SK-N-SH (cell line): ENCODE results near the gene S100A9. TPM values are rescaled to one million over a fixed set of nuclear protein-coding genes. Genes with fewer than 3 reads are reported as not detected.

Experiments used
- CTCF ChIA-PET: fragments of 300-600, 350-600 bp; formaldehyde crosslinking; extraction: SDS; loops from one replicate; lab custom pipeline; 2021; lab: Yijun Ruan, JAX
- POLR2A ChIA-PET: fragments of 350-600 bp; sonication (Branson Sonifier 250); formaldehyde crosslinking; extraction: SDS; loops from one replicate; lab custom pipeline; 2020; ENCODE audit warnings: antibody characterized with exemption, inconsistent platforms; lab: Yijun Ruan, JAX
- DNase-seq: peaks from one replicate; pipeline ENCODE4 v3.0.0; 2012
- H2AFZ ChIP-seq: fragments of 200-600 bp; sonication (generic); 2 replicates; pipeline ENCODE4 v1.8.1; 2016; ENCODE audit warnings: antibody characterized with exemption, mild to moderate bottlenecking, low read depth
- H3F3A ChIP-seq: fragments of 200-600 bp; sonication (generic); replicated peaks from 2 replicates; pipeline ENCODE3; 2016; ENCODE audit warnings: antibody characterized with exemption, mild to moderate bottlenecking; ENCODE audit not compliant: insufficient read depth
- H3K27ac ChIP-seq, 2 experiments: fragments of 200-500 bp in 1 of 2; fragments of 200-600 bp in 1 of 2; sonication (Bioruptor generic) in 1 of 2; sonication (generic), shearing (Covaris generic) in 1 of 2; 2 replicates each; pipeline versions ENCODE4 v1.5.1 to v1.6.1; 2014 to 2016; ENCODE audit warnings: low read depth in 2 of 2, inconsistent platforms in 1 of 2, low read length in 1 of 2, mild to moderate bottlenecking in 1 of 2, mixed read lengths in 1 of 2
- H3K27me3 ChIP-seq: fragments of 200-600 bp; sonication (generic), shearing (Covaris generic); 2 replicates; pipeline ENCODE4 v1.6.1; 2016; ENCODE audit warnings: mixed run types; ENCODE audit not compliant: insufficient read depth
- H3K36me3 ChIP-seq, 2 experiments: fragments of 200-500 bp in 1 of 2; fragments of 200-600 bp in 1 of 2; sonication (Bioruptor generic) in 1 of 2; sonication (generic) in 1 of 2; replicated peaks in 1 of 2; 2 replicates each; pipeline versions ENCODE3 to v1.5.1; 2014 to 2016; ENCODE audit warnings: low read length in 1 of 2, mild to moderate bottlenecking in 1 of 2; ENCODE audit not compliant: insufficient read depth in 2 of 2, control insufficient read depth in 1 of 2
- H3K4me1 ChIP-seq, 2 experiments: fragments of 200-500 bp in 1 of 2; fragments of 200-600 bp in 1 of 2; sonication (Bioruptor generic) in 1 of 2; sonication (generic), shearing (Covaris generic) in 1 of 2; 2 replicates each; pipeline versions ENCODE4 v1.5.1 to v1.6.1; 2014 to 2016; ENCODE audit warnings: low read depth in 1 of 2, low read length in 1 of 2, mixed run types in 1 of 2; ENCODE audit not compliant: insufficient read depth in 2 of 2, control insufficient read depth in 1 of 2
- H3K4me2 ChIP-seq: fragments of 200-600 bp; sonication (generic), shearing (Covaris generic); 2 replicates; pipeline ENCODE4 v1.6.1; 2017; ENCODE audit warnings: mixed run types
- H3K4me3 ChIP-seq, 2 experiments: fragments of 200-500 bp in 1 of 2; fragments of 200-600 bp in 1 of 2; sonication (Bioruptor generic) in 1 of 2; sonication (generic), shearing (Covaris generic) in 1 of 2; 2 replicates each; pipeline versions ENCODE4 v1.5.1 to v1.8.1; 2014 to 2016; ENCODE audit warnings: low read depth in 2 of 2, inconsistent platforms in 1 of 2, low read length in 1 of 2, mild to moderate bottlenecking in 1 of 2, mixed read lengths in 1 of 2, moderate library complexity in 1 of 2
- H3K79me2 ChIP-seq: fragments of 200-600 bp; sonication (generic); 2 replicates; pipeline ENCODE4 v1.8.1; 2017; ENCODE audit warnings: mild to moderate bottlenecking; ENCODE audit not compliant: insufficient read depth
- H3K9ac ChIP-seq: fragments of 200-600 bp; sonication (generic); 2 replicates; pipeline ENCODE4 v1.6.1; 2017; ENCODE audit warnings: mixed run types
- H3K9me2 ChIP-seq: fragments of 200-600 bp; sonication (generic); 2 replicates; pipeline ENCODE4 v1.6.1; 2017; ENCODE audit warnings: mixed run types
- H3K9me3 ChIP-seq: fragments of 200-600 bp; sonication (generic); 2 replicates; pipeline ENCODE4 v1.6.1; 2017; ENCODE audit warnings: mixed run types, mild to moderate bottlenecking, moderate library complexity
- H4K20me1 ChIP-seq: fragments of 200-600 bp; sonication (generic); 2 replicates; pipeline ENCODE4 v1.6.1; 2017; ENCODE audit warnings: mild to moderate bottlenecking, mixed run types; ENCODE audit not compliant: insufficient read depth
- EP300 ChIP-seq, 2 experiments: IDR thresholded peaks; 2 replicates each; pipeline versions ENCODE4 v1.4.0 to v1.6.1; 2012; ENCODE audit warnings: borderline replicate concordance in 1 of 2, low read depth in 1 of 2, low read length in 1 of 2
- EZH2phosphoT487 ChIP-seq: fragments of 200-600 bp; sonication (generic); IDR thresholded peaks from 2 replicates; pipeline ENCODE4 v1.6.1; 2017; ENCODE audit warnings: low read depth, mixed run types, mild to moderate bottlenecking, antibody characterized with exemption, moderate library complexity, borderline replicate concordance
- FOXJ3 ChIP-seq: sonication (generic); formaldehyde crosslinking; IDR thresholded peaks from 2 replicates; pipeline ENCODE4 v1.5.1; 2020; ENCODE audit warnings: mild to moderate bottlenecking, missing genetic modification reagents
- GATA2 ChIP-seq: sonication (generic); formaldehyde crosslinking; IDR thresholded peaks from 2 replicates; pipeline ENCODE4 v1.5.0; 2020; ENCODE audit warnings: mild to moderate bottlenecking, missing genetic modification reagents
- JUND ChIP-seq: IDR thresholded peaks from 2 replicates; pipeline ENCODE4 v1.4.0; 2012
- MXI1 ChIP-seq: IDR thresholded peaks from 2 replicates; pipeline ENCODE4 v1.6.1; 2012; ENCODE audit warnings: mild to moderate bottlenecking, low read depth, low read length, improper control_type of control experiment
- POLR2AphosphoS5 ChIP-seq: IDR thresholded peaks from 2 replicates; pipeline ENCODE4 v1.6.1; 2012; ENCODE audit warnings: low read depth, low read length
- RCOR1 ChIP-seq: fragments of 150-350 bp; IDR thresholded peaks from 2 replicates; pipeline ENCODE4 v1.6.1; 2017; ENCODE audit warnings: antibody characterized with exemption, low read length
- RFX5 ChIP-seq: IDR thresholded peaks from 2 replicates; pipeline ENCODE4 v1.6.1; 2012; ENCODE audit warnings: mild to moderate bottlenecking, improper control_type of control experiment, low read length
- SIN3A ChIP-seq: IDR thresholded peaks from 2 replicates; pipeline ENCODE4 v1.6.1; 2012; ENCODE audit warnings: low read depth, mild to moderate bottlenecking, low read length, moderate library complexity, borderline replicate concordance
- TAF1 ChIP-seq: IDR thresholded peaks from 2 replicates; pipeline ENCODE4 v1.6.1; 2012; ENCODE audit warnings: low read depth, mild to moderate bottlenecking, low read length, moderate library complexity, borderline replicate concordance
- TCF12 ChIP-seq: IDR thresholded peaks from 2 replicates; pipeline ENCODE4 v1.4.0; 2012
- WGBS: methylation state at CpG from one replicate; pipeline ENCODE4 v1.1.6; 2017; ENCODE audit warnings: low lambda C conversion rate; 5-methylcytosine and 5-hydroxymethylcytosine counted together
- polyA plus RNA-seq, 3 experiments: library from polyadenylated mRNA; depleted of rRNA; stranded (reverse); fragments of >200 nt; gene quantifications; 2 replicates each; pipeline ENCODE4 v1.2.3, GENCODE V29; 2012
- TF ChIP-seq, protein P1 (sequence below): fragments of 150-350 bp; IDR thresholded peaks from 2 replicates; pipeline ENCODE4 v1.6.1; 2017; ENCODE audit warnings: antibody characterized with exemption, low read length, low read depth, borderline replicate concordance
- TF ChIP-seq, protein P2 (sequence below): fragments of 200-600 bp; sonication (generic); IDR thresholded peaks from 2 replicates; pipeline ENCODE4 v1.6.1; 2017; ENCODE audit warnings: antibody characterized with exemption, mild to moderate bottlenecking, moderate library complexity

S100A9 gene
- polyA plus RNA-seq, 1 of the 3 experiments (the other 2 are of a cell fraction): not detected

DNA sequence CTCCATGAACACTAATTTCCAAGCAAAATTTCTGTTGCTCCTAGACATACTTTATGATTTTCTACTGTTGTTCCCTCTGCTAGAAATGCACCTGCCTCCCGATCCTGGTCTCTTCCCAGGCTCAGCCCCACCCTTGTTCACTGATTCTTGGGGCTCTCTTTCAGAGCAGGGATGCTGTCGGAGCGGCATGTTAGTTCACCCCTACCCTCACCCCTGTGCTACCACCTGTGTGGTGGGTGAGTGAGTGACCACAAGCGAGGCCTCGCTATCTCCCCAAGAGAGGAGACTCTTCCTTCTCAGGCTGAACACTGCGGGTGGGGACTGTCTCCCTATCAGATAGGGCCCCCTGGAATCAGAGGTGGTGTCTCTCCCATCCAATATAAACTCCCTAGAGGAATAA lies 38.1 kb downstream of the S100A9 start:
- Histone ChIP-seq H4K20me1 (no peaks in the 10 kb centered on the region), H3K36me3 (no peaks in the 10 kb centered on the region), H3K4me1 (no peaks in the 10 kb centered on the region), H3K9ac (no peak overlapping the region), H2AFZ (no peak overlapping the region), H3K9me3 (no peaks in the 10 kb centered on the region), H3K79me2 (no peaks in the 10 kb centered on the region), H3K9me2 (no peaks in the 10 kb centered on the region), H3F3A (no peaks in the 10 kb centered on the region), H3K27me3 (peaks cover 60% of the 10 kb centered on the region)
- DNase-seq: no peak
- ChIA-PET POLR2A (no interaction called here), CTCF (interaction anchor here (0.8 to 1.4 kb wide), 3 partner anchors 44 to 99 kb away, joined by 3 to 4 read pairs (median 4); no protein-coding TSS in a partner anchor)
- 20% methylated on average over 5 of the region's 6 CpGs for WGBS
- no peak for TF ChIP-seq TCF12
- TF ChIP-seq JUND: no peak
- TF ChIP-seq, all 33 proteins: peak for 0
- Histone ChIP-seq H3K4me3 (no peak overlapping the region), H3K27ac (no peak overlapping the region), H3K4me2 (no peak overlapping the region)

DNA sequence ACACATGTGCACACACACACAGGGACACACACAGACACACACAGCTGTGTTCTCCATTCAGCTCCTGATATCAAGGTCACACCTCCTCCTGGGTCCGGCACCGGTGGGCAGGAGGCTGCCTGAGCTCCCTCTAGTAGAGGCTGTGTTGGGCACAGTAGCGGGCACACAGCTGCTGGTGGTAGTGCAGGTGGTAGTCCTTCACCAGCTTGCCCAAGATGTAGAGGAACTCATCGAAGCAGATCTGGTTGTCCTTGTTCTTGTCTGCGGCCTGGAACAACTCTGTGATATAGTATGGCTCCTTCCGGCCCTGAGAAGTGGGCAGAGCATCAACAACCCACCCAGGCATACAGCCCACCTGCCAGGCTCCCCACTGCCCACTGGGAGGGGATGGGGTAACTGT lies 38.8 kb downstream of the S100A9 start:
- POLR2A ChIA-PET: no interaction called here
- CTCF ChIA-PET: interaction anchor here (0.8 to 1.4 kb wide), 4 partner anchors 44 to 99 kb away, joined by 3 to 4 read pairs (median 4); no protein-coding TSS in a partner anchor

More for the DNA sequence above, 38.8 kb downstream of the S100A9 start:
- Histone ChIP-seq H3K4me3 (no peak overlapping the region), H2AFZ (no peak overlapping the region), H3K9me2 (no peaks in the 10 kb centered on the region), H3K27me3 (peaks cover 57% of the 10 kb centered on the region), H3K4me2 (no peak overlapping the region), H3K9me3 (no peaks in the 10 kb centered on the region), H4K20me1 (no peaks in the 10 kb centered on the region), H3F3A (no peaks in the 10 kb centered on the region), H3K27ac (no peak overlapping the region), H3K79me2 (no peaks in the 10 kb centered on the region), H3K4me1 (no peaks in the 10 kb centered on the region), H3K9ac (no peak overlapping the region), H3K36me3 (no peaks in the 10 kb centered on the region)
- WGBS: 0% methylated on average over 3 of the region's 6 CpGs
- TF ChIP-seq MXI1 (no peak), POLR2AphosphoS5 (no peak), SIN3A (no peak), GATA2 (CRISPR knock-in tag) (no peak), TAF1 (no peak), RFX5 (no peak), EZH2phosphoT487 (no peak), RCOR1 (no peak), EP300 (IDR thresholded peaks at IDR 0.05; ENCODE audit: borderline replicate concordance in 1 of 2, low read depth in 1 of 2, low read length in 1 of 2) (no peak), FOXJ3 (CRISPR knock-in tag) (no peak)
- TF ChIP-seq, protein P1, sequence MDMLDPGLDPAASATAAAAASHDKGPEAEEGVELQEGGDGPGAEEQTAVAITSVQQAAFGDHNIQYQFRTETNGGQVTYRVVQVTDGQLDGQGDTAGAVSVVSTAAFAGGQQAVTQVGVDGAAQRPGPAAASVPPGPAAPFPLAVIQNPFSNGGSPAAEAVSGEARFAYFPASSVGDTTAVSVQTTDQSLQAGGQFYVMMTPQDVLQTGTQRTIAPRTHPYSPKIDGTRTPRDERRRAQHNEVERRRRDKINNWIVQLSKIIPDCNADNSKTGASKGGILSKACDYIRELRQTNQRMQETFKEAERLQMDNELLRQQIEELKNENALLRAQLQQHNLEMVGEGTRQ: no peak
- TF ChIP-seq, protein P2, sequence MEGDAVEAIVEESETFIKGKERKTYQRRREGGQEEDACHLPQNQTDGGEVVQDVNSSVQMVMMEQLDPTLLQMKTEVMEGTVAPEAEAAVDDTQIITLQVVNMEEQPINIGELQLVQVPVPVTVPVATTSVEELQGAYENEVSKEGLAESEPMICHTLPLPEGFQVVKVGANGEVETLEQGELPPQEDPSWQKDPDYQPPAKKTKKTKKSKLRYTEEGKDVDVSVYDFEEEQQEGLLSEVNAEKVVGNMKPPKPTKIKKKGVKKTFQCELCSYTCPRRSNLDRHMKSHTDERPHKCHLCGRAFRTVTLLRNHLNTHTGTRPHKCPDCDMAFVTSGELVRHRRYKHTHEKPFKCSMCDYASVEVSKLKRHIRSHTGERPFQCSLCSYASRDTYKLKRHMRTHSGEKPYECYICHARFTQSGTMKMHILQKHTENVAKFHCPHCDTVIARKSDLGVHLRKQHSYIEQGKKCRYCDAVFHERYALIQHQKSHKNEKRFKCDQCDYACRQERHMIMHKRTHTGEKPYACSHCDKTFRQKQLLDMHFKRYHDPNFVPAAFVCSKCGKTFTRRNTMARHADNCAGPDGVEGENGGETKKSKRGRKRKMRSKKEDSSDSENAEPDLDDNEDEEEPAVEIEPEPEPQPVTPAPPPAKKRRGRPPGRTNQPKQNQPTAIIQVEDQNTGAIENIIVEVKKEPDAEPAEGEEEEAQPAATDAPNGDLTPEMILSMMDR: no peak
- no peak for DNase-seq
